HG03575 (cell line): Measurements from ENCODE around the gene ATG13.
"Not testable (repeated sequence)": the region's sequence is repeated elsewhere in the genome, so short reads cannot be mapped to it uniquely, and the experiment has no call there.

Experiments used
- ATAC-seq: cut with Tn5 transposase; IDR thresholded peaks from one replicate; pipeline ENCODE4 v1.9.1; 2021; ENCODE audit not compliant: unreplicated experiment, insufficient number of reproducible peaks, low FRiP score; ENCODE audit errors: extremely low read depth

The ATG13 gene

GRCh38 chr11:46670521-46670920, 53.2 kb downstream of the ATG13 start:
- ATAC-seq, result not testable (repeated sequence)

GRCh38 chr11:46671958-46672315, 54.6 kb downstream of the ATG13 start:
- no peak for ATAC-seq

DNA sequence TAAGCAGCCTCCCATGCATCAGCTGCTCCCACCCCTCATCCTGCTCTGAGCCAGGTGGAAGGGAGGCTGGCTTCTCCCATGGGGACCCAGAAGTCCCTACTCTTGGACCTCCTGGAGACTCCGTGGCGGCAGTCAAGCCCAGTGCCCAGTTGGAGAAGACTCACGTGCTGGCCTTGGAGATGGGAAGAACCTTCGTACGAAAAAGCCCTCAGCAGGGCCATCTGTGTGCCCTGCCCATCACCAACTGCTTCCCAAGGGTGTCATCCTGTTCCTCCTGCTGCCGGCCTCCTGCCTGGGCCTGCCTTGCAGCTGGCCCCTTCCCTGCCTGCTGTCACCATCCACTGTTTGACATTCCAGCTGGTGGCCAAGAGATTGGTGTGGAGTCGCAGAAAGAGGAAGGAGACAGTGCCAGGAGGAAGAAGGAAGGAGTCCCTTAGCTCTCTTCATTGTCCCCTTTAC, 55.1 kb downstream of the ATG13 start:
- no peak for ATAC-seq

DNA sequence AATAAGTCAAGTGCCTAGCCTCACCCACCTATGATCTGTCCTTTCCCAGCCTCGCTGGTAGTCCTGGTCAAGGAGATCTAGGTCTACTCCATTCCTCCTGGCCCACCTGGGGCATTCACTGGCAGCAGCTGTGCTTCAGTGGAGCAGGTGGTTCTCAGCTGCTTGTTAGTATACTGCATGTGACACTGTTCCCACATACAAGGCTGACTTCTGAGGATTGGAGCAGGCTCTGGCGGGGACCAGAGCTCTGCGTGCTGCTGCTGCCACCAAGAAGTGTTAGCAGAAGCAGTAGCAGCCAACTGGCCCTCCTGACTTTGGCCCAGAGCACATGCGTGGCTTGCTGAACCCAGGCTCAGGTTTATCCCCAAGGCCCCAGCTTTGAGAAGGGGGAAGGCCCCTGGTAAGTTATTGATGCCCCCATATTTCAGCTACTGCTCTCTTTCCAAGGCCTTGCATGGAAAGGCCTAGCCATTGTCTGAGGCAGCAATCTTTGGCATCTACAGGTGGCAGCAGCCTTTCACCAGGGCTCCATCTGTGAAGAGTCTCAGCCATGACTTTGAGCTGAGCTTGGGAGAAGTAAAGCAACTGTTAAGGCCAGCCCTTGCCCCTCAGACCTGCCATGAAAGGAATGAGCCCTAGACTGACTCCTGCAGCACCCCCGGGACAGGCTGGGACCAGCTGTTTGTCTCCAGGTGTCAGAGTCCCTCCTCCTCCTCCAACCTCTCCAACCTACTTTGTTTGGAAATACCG, 56.5 kb downstream of the ATG13 start:
- ATAC-seq, result no peak

DNA sequence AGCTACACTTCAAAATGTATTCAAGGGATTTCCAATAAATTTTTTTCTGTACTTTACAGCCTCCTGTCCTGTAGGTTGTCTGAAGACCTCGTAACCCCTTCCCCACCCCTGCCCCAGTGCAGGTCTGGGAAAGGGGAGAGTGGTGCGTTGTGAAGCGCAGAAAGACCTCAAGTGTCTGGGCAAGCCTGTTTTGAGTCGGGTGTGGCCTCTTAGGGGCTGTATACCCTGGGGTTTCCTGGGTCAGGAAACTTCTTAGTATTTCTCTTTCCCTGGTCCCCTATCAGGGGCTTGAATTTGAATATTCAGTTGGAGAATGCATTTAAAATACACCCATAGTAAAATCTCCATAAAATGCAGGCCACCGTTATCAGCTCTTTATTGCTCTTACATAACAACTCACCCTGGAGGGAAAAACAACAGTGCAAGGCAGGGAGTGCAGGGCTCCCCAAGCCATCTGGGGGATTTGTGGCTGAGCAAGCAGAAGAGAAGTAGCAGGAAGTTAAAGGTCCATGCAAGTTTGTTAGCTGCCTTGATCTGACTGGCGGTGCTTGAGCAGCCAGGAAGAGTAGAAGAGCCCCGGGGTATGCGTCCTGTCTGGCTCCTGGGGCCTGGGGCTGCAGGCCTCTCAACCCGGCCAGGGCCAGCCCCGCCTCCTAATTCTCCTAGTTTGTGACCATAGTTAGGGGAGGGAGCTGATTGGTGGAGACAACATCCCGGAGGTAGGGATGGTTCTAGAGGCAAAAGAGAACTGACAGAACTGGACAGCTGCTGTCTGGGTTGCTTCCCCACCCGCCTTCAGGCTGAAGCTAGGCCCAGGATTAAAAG, 57.3 kb downstream of the ATG13 start:
- no peak for ATAC-seq

GRCh38 chr11:46675288-46675851, 58.0 kb downstream of the ATG13 start:
- no peak for ATAC-seq

- no peak for ATAC-seq
These were observed 58.6 kb downstream of the ATG13 start for GRCh38 chr11:46675949-46676348.

DNA sequence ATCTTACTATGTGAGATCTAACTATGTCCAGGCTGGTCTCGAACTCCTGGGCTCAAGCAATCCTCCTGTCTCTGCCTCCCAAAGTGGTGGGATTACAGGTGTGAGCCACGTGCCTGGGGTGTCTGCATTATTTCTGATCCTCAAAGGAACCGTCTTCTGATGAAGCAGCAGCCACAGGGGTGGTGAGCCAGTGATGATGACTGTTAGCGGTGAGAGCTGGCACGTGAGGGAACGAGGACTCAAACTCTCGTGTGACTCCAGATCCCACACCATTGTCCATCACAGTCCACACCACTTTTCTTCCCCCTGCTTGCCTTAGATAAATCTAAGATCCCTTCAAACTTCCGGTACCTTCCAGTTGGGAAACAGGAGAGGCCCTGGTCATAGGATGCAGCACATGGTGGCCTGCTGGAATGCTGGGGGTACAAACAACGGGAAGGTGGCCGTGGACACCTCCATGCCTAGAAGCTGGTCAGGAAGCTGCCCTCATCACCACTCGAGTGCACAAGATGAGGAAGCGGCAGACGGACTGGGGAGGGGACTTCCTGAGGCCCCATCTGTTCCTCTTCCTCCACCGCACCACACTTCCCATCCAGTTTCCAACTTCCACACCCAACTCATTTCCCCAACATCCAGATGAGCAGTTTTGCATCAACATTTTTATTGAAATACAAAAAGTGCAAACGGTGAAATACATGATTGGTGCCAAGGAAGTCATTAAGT, 59.2 kb downstream of the ATG13 start:
- no peak for ATAC-seq

DNA sequence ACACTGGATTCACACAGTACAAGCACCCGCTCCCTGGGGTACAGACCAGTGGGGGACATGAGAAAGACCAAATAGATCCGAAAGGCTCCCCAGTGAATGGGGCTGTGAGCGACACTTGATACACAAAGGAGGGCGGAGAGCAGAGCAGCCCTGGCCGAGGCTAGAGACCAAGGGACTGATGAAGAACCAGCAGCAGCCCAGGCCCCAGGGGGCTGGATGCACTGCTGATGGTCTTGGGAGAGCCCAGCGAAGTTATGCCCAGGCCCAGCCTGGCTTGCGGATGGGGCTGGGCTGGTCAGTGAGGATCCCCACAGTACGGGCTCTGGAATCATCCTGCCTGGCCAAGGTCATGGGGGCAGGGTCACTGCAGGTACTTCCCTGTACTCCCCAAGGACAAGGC, 59.8 kb downstream of the ATG13 start:
- ATAC-seq, result no peak

- ATAC-seq, result no peak
These were observed 60.8 kb downstream of the ATG13 start for GRCh38 chr11:46677991-46678740.

DNA sequence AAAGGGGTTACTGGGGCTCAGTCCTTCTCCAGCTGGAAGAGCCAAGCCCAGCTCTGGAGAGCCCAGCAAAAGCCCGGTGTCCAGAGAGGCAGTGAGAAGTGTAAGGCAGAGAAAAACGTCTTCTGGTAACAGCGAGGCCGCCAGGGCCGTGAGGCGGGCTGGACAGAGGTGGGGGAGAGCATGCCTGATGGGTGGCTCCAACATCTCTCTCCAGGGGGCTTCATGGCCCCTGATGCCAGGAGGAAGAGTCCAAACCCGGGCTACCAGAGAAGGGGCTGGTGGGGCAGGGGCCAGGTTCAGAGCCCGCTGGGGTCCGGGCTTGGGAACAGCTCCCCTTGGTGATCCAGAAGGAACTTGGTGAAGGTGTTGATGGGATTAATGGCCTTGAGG, 61.4 kb downstream of the ATG13 start:
- ATAC-seq, result no peak

GRCh38 chr11:46679241-46680163, 62.1 kb downstream of the ATG13 start:
- no peak for ATAC-seq

- ATAC-seq, result no peak
These were observed 62.9 kb downstream of the ATG13 start for GRCh38 chr11:46680164-46680760.

DNA sequence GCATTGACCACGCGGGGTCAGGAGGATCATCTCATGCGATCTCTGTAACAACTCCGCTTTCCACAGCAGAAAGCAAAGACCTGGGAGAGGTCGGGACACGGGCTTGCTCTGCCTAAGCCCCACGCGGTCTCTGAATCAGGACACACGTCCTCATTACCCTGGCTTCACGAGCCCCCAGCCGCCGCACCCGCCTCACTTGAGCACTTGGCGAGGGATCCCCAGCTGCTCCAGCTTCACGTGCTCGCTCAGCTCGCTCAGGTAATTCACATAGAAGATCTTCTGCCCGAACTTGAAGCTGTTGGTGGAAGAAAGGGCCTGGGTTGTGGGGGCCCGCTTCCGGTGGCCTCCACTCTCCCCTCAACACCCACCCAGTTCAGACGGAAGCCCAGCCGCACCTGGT, 63.5 kb downstream of the ATG13 start:
- ATAC-seq, result no peak

DNA sequence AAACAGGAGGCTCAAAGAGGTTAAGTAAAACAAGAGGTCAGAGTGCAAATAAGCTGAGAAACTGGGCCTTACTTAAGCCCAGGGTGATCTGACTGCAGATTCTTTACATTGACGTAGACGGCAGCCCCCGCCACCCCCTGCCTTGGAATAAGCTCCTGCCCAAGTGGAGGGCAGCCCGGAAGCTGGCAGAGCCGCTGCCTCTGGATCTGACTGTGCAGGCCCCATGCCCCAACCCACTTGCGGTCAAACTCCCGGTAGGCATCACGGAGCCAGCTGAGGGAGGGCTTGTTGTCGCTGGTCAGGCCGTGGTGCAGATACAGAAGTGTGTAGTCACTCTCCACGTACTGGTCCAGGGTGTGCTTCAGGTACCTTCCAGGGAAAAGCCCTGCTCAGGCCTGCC, 64.5 kb downstream of the ATG13 start:
- no peak for ATAC-seq

DNA sequence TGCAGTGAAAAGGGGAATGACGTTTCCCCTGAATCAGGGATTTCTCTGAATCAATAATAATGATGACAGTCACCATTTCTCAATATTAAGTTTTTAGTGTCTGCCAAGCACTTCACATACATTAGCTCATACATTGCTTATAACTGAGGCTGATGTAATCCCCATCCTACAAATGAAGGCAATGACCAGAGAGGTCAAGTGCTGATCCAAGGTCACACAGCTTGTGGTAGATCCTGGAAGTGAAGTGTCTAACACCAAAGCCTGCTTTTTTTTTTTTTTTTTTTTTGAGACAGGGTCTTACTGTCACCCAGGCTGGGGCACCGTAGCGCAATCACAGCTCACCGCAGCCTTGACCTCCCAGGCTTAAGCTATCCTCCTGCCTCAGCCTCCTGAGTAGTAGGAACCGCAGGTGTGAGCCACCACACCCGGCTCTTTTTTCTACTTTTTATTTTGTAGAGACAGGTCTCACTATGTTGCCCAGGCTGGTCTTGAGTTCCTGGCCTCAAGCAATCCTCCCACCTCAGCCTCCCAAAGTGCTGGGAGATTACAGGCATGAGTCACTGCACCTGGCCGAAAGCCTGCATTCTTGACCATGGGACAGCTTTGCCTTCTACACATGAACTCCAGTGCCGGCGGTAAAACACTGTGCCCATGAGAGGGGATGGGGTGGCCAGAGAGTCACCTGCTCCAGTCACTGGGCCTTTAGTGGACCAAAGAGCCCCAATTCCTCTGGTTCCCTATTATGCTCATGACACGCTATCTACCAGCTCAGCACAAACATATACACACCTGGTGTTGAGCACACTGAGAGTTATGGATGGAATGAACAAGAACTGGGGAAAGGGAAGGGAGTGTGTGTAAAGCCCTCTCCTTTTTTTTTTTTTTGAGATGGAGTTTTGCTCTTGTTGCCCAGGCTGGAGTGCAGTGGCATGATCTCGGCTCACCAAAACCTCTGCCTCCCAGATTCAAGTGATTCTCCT, 65.7 kb downstream of the ATG13 start:
- no peak for ATAC-seq
